Activated CD8-positive, alpha-beta T cell treated with anti-CD3 and anti-CD28 coated beads for 36 hours (primary cell): ENCODE results near the gene MACROD2. TPM values are rescaled to one million over a fixed set of nuclear protein-coding genes. Genes with fewer than 3 reads are reported as not detected.

Experiments
- ATAC-seq: fragments of 200-7000 bp; cut with Tn5 transposase; one replicate; pipeline ENCODE4 v1.10.0; 2021; ENCODE audit warnings: mild to moderate bottlenecking, moderate library complexity
- CTCF ChIA-PET: fragments of 350-600 bp; sonication (Branson Sonifier 250); formaldehyde crosslinking; loops from one replicate; lab custom pipeline; 2021; ENCODE audit warnings: antibody characterized with exemption; lab: Charles Lee
- POLR2A ChIA-PET: fragments of 350-600 bp; sonication (Branson Sonifier 250); formaldehyde crosslinking; loops from one replicate; lab custom pipeline; 2021; ENCODE audit warnings: antibody characterized with exemption; lab: Charles Lee
- DNase-seq: peaks from one replicate; pipeline ENCODE4 v3.0.0-alpha.2; 2020
- H3K27ac Mint-ChIP-seq: one replicate; pipeline ENCODE4 v1.8.0; 2021; ENCODE audit warnings: mild to moderate bottlenecking, mixed read lengths
- H3K27me3 Mint-ChIP-seq: one replicate; pipeline ENCODE4 v1.8.0; 2021; ENCODE audit warnings: mixed read lengths
- H3K36me3 Mint-ChIP-seq: one replicate; pipeline ENCODE4 v1.8.0; 2021; ENCODE audit warnings: low read depth, mixed read lengths
- H3K4me1 Mint-ChIP-seq: one replicate; pipeline ENCODE4 v1.8.0; 2021; ENCODE audit warnings: low read depth, mixed read lengths
- H3K4me3 Mint-ChIP-seq: one replicate; pipeline ENCODE4 v1.8.0; 2021; ENCODE audit warnings: mild to moderate bottlenecking, moderate library complexity, mixed read lengths
- H3K9me3 Mint-ChIP-seq: one replicate; pipeline ENCODE4 v1.8.0; 2021; ENCODE audit warnings: mixed read lengths
- intact Hi-C: fragments of 100-400 bp; cut with micrococcal nuclease; formaldehyde crosslinking; loops from one replicate; pipeline ENCODE4 v1.10.0; 2022
- total RNA-seq, 2 experiments: library from RNA; stranded (reverse); gene quantifications; one replicate each; pipeline ENCODE4 v1.2.3, GENCODE V29; 2021
- TF ChIP-seq, protein P1 (sequence below): fragments of 200-600 bp; IDR thresholded peaks from one replicate; pipeline ENCODE4 v1.8.0; 2022; ENCODE audit warnings: antibody characterized with exemption, mild to moderate bottlenecking

MACROD2 gene
- total RNA-seq, 2 experiments from 2014 or later = not detected

DNA sequence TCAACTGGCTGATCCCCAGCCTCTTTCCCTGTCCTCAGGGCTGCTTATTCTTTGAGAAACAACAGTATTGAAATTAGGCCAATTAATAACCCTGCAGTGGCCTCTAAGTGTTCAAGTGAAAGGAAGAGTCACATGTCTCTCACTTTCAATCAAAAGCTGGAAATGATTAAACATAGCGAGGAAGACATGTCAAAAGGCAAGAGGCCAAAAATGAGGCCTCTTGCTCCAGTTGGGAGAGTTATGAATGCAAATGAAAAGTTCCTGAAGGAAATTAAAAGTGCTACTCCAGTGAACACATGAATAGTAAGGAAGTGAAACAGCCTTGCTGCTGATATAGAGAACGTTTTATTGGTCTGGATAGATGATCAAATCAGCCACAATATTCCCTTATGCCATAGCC is 131.5 kb downstream of the MACROD2 start:
- POLR2A ChIA-PET = no interaction called here
- CTCF ChIA-PET = no interaction called here
- no peak for DNase-seq
- intact Hi-C loops = no loop called here
- Mint-ChIP-seq H3K27ac (no peak overlapping the region), H3K27me3 (no peaks in the 10 kb centered on the region), H3K4me1 (no peaks in the 10 kb centered on the region), H3K36me3 (no peaks in the 10 kb centered on the region), H3K4me3 (no peak overlapping the region), H3K9me3 (peaks cover 2% of the 10 kb centered on the region)
- no peak for ATAC-seq
- TF ChIP-seq, protein P1, sequence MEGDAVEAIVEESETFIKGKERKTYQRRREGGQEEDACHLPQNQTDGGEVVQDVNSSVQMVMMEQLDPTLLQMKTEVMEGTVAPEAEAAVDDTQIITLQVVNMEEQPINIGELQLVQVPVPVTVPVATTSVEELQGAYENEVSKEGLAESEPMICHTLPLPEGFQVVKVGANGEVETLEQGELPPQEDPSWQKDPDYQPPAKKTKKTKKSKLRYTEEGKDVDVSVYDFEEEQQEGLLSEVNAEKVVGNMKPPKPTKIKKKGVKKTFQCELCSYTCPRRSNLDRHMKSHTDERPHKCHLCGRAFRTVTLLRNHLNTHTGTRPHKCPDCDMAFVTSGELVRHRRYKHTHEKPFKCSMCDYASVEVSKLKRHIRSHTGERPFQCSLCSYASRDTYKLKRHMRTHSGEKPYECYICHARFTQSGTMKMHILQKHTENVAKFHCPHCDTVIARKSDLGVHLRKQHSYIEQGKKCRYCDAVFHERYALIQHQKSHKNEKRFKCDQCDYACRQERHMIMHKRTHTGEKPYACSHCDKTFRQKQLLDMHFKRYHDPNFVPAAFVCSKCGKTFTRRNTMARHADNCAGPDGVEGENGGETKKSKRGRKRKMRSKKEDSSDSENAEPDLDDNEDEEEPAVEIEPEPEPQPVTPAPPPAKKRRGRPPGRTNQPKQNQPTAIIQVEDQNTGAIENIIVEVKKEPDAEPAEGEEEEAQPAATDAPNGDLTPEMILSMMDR = no peak

DNA sequence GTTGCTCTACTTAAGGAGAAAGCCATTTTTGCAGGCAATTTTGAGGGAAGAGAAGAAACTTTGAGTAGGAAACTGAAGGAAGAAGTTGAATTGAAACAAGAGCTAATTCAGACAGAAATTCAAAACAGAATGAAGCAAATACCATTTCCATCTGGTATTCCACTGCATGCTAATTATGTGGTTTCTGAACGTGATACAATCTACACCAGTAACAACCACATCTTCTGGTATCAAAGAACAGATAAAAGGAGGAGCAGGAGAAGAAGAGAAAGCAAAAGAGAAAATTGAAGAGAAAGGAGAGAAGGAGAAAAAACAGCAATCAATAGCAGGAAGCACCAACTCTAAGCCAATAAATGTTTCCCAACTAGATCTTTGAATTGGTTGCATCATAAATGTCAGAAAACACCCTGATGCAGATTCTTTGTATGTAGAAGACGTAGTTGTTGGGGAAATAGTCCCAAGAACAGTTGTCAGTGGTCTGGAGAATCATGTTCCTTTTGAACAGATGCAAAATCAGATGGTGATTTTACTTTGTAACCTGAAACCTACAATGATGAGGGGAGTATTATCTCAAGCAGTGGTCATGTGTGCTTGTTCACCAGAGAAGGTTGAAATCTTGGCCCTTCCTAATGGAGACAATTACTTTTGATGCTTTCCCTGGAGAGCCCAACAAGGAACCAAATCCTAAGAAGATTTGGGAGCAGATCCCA is 132.4 kb downstream of the MACROD2 start:
- POLR2A ChIA-PET = no interaction called here
- H3K4me1 Mint-ChIP-seq = no peaks in the 10 kb centered on the region
- no peak for ATAC-seq
- H3K9me3 Mint-ChIP-seq = peaks cover 2% of the 10 kb centered on the region
- CTCF ChIA-PET = no interaction called here
- no peaks in the 10 kb centered on the region for H3K36me3 Mint-ChIP-seq
- no peaks in the 10 kb centered on the region for H3K27me3 Mint-ChIP-seq
- H3K27ac Mint-ChIP-seq = no peak overlapping the region
- no peak for DNase-seq
- TF ChIP-seq, protein P1 = no peak
- intact Hi-C loops = no loop called here
- no peak overlapping the region for H3K4me3 Mint-ChIP-seq

DNA sequence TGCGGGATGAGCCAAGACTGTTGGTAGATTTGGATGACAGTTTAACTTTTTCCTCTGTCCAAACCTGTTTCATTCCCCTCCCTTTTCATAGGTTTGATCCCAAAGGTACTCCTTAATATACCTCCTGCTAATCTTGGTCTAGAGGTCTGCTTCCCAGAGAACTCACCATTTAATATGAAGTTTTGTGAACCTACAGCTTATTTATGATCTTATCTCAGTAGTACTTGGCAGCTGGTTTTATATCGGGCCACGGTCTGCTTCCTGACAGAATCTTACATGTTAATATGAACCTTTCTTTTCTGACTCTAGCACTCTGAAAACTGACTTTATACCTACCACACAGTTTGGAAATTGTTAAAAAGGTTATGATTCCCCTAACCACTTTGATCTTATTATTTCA is 138.7 kb downstream of the MACROD2 start:
- CTCF ChIA-PET = no interaction called here
- H3K4me3 Mint-ChIP-seq = no peak overlapping the region
- POLR2A ChIA-PET = no interaction called here
- peaks cover under 1% of the 10 kb centered on the region for H3K9me3 Mint-ChIP-seq
- H3K27ac Mint-ChIP-seq = no peak overlapping the region
- intact Hi-C loops = loop anchor here (10.0 kb wide), 1 partner anchor 59 kb away; no protein-coding TSS in a partner anchor
- no peaks in the 10 kb centered on the region for H3K4me1 Mint-ChIP-seq
- DNase-seq (no peak), ATAC-seq (no peak)
- H3K27me3 Mint-ChIP-seq = no peaks in the 10 kb centered on the region
- no peaks in the 10 kb centered on the region for H3K36me3 Mint-ChIP-seq
- TF ChIP-seq, protein P1 = no peak

DNA sequence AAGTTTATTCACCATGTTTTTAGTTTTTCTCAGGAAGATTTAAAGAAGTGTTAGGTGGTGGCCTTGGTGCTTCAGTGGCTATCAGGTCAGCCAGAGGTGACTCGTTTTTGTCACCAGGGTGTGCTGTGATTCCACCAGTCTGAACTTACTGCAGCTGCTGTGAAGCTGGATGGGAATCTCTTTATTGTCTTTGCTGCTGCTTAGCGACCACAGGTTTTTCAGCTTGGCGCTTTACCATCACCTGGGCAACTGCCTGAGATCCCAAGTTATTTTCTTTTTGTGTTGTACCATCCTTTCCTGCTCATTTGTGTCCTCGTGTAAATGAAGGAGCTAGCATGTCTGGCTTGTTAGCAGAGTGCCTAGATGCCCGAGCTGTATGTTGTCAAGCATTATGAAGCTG is 146.9 kb downstream of the MACROD2 start:
- intact Hi-C loops = no loop called here
- Mint-ChIP-seq H3K4me3 (no peak overlapping the region), H3K4me1 (no peaks in the 10 kb centered on the region), H3K36me3 (no peaks in the 10 kb centered on the region), H3K27ac (no peak overlapping the region), H3K9me3 (no peaks in the 10 kb centered on the region), H3K27me3 (no peaks in the 10 kb centered on the region)
- ATAC-seq (no peak), DNase-seq (peak; percentile 3)
- ChIA-PET CTCF (no interaction called here), POLR2A (no interaction called here)
- TF ChIP-seq, protein P1 = no peak

DNA sequence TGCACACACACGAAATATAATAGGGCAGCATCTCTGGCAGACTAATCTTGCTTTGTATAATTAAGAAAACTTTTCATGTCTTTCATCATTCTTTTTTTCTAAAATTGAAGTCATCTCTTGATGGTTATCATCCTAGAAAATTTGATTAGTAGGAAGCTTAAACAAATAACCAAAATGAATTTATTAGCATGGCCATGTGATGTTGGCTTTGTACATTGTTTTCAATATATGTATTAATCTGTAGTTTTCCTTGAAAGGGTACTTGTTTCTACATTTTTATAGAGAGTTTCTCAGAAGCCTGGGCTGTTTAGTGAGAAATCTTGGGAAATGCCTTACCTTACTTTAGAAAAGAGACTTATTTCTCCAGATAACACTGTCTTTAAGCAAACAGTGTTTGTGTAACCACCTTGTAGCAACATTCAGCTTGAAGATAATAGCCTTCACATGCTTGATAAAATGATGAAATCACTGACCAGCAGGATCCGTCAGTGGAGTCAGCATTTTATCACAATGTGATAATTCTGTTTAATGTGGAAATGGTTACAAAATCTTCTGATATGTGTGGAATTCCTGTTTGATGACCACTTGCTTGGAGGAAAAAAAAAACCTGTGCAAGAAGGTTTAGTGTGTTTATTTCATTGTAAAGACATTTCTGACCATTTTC is 147.8 kb downstream of the MACROD2 start:
- H3K36me3 Mint-ChIP-seq = no peaks in the 10 kb centered on the region
- H3K27ac Mint-ChIP-seq = no peak overlapping the region
- no peaks in the 10 kb centered on the region for H3K9me3 Mint-ChIP-seq
- DNase-seq = no peak
- no peaks in the 10 kb centered on the region for H3K4me1 Mint-ChIP-seq
- H3K4me3 Mint-ChIP-seq = no peak overlapping the region
- ATAC-seq = no peak
- POLR2A ChIA-PET = no interaction called here
- no peaks in the 10 kb centered on the region for H3K27me3 Mint-ChIP-seq
- CTCF ChIA-PET = no interaction called here
- TF ChIP-seq, protein P1 = no peak
- intact Hi-C loops = no loop called here
